Activated T-cell treated with anti-CD3 and anti-CD28 coated beads for 4 hours (primary cell): ENCODE results near the gene MYOZ3.

Experiments
- DNase-seq: peaks from one replicate; pipeline ENCODE4 v3.0.0-alpha.2; 2020

Gene MYOZ3

DNA sequence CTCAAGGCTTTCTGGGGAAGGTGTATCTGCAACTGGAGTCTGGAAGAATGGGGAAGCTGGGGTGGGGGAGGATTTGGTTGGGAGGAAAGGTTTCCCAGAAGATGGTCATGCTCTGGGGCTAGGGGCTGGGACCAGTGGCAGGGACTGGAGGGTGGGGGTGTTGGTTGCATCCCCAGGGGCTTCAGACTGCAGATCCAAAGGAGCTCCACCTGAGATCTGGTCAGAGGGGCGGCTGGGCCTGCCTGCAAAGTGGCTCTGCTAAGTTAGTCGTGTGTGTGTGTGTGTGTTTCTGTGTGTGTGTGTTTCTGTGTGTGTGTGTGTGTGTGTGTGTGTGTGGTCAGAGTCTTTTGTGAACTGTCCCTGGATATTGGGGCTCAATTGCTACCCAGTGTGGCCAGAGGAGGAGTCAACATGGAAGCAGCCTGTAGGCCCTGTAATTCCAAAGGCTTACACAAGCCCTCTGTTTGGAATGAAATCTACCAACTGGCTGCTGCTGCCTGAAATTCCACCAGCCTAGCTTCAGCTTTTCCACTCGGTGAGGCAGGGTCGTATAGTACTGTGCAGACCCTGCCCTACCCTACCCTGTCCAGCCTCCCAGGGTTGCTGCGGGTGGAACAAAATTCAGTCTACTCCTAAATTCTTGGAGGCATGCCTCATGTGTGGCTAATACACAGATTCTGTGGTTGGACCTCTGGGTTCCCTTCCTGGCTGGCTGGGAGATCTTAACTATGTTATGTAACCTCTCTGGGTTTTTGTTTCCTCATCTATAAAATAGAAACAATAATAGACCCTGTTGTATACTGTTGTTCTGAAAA lies 33.1 kb upstream of the MYOZ3 start:
- DNase-seq: no peak

DNA sequence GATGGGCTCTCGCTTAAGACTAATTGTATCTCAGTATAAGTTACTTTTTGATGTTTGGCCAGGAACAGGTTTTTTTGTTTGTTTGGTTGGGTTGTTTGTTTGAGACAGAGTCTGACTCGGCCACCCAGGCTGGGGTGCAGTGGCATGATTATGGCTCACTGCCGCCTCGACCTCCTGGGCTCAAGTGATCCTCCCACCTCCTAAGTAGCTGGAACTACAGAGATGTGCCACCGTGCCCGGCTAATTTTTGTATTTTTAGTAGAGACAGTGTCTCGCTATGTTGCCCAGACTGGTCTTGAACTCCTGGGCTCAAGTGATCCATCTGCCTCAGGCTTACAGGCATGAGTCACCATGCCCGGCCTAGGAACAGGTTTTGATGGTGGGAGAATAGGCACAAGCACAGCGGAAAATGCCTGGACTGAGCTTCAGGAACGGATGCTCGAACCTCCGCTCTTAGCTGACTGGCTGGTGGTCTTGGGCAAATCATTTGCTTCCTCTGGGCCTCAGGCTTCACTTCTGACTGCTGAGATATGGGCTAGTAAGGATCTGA lies 32.0 kb upstream of the MYOZ3 start:
- DNase-seq: no peak

DNA sequence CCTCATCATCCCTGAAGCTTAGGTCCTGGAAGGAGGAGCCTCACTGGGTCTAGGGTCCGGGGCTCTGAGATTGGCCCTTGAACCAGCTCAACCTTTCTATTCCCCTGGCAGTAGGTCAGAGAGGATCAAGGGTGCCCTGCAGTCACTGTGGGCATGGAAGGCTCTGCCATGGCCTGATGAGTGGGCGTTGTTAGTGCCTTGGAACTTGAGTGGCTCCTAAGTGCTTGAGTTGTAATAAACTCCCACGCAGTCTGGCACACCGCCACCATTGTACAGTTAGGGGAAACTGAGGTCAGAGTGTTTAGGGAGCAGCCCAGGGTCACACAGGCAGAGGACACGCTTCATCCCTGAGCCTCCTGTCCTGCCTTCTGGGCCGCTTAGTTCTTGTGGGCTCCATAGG lies 31.0 kb upstream of the MYOZ3 start:
- no peak for DNase-seq

DNA sequence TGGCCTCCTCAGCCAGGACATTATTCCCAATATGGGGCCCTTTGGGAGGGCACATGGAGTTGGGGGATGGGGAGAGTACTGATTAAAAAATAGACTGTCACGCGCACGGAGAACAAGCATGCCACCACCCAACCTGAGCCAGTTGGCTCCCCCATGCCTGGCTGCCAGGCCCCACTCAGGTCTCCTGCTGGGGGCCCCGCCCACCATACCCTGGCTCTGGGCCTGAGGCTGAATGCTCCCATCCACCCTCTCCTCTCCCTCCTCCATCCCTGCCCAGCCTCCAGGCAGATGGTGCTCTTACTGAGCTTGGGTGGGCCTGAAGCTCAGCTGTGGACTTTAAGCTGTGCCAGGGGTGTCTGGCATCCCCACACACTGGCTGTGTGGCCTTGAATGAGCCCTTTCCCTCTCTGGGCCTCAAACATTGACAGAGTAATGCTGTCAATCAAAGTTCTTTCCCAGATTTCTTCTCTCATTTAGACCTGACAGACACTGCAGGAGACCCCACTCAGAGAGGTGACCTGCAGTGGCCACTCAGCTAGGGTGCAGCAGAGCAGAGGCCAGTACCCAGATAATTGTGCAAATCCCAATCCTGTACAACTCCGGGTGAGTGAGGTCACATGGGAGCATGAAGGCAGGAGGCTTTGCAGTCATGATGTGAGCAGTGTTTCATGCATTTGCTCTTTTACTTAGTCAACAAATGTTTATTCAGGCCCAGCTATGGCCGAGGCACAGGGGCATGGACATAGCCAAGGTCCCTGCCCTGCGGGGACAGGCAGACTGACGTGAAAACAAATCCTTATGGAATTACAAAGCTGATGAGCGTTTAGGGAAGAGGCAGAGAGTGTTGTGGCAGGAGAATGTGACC lies 30.4 kb upstream of the MYOZ3 start:
- DNase-seq: no peak

DNA sequence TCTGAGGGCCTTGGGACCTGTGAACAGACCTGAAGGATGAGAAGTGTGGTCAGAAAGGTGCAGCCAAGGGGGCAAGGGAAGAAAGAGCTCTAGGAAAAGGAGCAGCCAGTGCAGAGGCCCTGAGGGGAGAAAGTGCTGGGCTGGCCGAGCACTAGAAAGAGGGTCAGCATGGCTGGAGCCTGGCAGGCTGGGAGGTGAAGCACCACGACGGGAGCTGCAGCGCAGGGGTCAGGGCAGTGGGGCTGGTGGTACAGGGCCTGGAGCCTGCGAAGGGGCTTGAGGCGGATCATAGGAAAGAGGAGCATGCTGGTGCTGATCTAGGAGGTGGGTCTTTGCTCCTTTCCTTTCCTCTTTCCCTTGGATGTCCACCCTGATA lies 29.7 kb upstream of the MYOZ3 start:
- DNase-seq: no peak

DNA sequence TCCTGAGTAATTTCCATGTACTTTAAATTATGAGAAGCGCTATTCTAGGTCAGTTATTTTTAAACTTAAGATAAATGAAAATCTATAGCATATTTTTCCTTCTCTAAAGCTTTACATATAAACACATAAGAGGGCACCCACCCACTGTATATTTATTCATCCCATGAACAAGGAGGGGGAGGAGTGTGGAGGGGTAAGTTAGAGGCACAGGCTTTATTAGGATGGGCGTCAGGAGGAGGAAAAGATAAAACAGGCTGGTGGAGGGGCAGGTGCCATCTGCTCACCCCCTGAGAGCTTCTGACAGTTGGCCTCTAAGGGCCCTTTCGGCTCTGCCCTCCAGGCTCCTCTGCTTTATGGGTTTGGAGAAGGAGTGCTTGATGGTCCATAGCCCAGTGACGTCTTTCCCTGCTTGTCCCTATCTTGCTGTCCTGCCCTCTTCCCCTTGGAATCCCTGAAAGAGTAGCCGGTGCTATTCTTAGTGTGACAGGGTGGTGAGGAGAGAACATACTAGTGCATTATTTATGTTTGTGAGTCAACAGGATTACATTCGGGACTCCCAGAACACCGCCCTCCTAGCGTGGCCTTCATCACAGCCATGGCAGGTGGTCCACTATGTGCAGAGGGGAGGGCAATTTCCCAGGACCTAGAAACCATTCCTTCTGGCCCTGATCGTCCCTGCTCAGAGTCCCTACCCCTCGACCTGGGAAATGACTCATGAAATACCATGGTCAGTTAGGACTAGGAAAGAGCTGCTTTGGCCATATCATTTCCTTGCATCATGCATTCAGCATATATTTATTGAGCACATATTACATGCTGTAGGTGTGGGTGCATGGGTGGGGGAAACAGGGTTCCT lies 28.5 kb upstream of the MYOZ3 start:
- DNase-seq: no peak

DNA sequence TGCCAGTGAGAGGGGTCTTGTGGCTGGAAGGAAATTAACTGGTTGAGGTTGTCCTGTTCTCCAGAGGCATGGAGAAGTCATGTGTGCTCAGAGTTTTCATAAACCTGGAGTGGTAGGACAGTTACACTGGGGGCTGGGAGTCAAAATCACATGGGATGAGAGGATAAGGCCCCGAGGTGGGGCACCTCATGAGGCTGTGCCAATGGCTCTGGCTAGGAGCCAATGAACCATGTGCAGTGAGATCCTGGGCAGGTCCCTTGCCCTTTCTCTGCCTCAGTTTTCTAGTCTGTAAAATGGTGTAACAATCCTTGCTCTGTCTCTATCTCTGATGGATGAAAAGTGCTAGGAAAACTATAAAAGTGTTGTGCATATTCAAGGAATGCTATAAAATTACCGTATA lies 27.6 kb upstream of the MYOZ3 start:
- DNase-seq: no peak

DNA sequence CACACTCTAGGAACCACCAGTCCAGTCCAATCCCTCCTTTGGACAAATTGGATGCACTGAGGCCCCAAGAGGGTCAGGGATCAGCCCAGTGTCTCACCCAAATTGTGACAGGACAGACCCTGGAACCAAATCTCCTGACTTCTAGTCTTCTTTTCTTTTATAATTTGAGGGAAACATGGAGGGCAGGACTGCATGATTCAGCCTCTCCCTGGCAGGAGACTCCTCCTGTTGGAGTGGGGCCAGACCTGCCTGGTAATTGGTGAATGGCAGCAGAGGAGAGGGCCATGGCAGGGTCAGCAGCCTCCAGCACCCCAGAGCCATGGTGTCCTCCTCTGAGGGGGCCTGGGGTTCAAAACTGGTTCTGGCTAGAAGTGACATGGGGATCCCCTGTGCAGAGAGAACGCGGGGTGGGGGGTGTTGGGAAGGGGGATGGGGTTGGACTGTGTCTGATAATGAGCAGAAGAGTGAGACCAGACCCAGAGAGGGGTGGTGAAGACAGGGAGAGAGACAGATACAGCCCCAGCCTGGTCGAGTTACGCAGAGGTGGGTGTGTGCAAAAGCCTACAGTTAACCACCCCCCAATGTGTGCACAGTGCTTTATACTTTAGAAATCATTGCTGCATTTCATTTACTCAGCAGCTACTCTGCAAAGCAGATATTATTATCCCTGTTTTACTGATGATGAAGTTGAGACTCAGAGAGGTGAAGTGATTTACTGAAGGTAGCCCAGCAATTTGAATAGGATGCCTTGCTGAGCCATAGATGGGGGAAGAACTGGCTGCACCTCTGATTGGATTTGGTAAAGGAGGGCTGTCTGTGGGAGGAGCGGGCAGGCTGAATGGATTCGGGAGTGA lies 24.4 kb upstream of the MYOZ3 start:
- no peak for DNase-seq

DNA sequence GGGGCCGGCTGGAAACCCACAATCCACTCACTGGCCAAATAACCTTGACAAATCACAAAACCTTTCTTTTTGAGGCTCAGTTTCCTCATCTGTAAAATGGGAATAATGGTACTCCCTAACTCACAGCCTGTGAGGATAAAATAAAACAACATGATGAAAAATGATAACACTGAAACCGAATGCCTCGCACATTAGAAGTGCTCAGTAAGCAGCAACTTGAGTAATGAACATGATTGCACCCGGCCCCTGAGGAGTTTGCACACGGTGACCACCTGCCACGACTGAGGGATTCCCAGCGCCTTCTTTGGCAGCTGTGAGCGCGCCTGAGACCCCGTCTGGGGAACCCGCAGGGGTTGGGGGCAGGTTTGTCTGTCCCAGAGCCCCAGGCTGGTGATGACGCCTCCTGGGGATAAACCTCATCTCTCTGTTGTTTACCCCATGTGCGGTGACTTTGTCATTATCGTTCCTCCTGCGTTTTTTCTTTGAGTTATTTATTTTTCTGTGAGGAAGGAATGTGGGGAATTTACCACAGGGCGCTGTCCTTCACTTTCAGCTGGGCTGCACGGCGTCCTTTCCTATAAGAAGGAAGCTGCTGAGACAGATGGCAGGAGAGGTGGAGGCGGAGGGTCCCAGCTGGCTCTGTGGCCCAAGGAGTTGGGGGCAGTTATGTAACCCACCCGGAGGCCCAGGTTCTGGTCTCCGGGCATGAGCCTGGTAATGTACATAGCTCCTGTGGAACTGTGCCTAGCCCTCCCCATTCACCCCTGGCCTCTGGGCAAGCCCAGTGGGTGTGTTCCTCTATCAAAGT lies 23.6 kb upstream of the MYOZ3 start:
- no peak for DNase-seq

DNA sequence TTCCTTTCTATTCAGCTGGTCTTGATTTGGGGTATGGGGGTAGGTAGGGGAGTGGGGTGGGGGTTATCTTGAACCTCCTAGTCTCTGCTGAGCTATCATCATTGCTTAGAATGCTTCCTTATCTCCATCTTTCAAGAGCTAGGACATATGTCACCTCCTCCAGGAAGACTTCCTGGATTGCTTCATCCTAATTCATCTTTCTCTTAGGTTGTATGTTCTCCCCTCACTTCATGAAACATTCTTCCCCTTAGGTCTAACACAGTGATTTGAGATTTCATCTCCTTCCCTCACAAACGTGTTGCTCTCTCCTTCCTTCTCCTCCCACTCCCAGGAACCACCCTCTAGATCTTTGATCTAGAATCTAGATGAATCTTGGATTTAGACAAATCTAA lies 23.0 kb upstream of the MYOZ3 start:
- no peak for DNase-seq

DNA sequence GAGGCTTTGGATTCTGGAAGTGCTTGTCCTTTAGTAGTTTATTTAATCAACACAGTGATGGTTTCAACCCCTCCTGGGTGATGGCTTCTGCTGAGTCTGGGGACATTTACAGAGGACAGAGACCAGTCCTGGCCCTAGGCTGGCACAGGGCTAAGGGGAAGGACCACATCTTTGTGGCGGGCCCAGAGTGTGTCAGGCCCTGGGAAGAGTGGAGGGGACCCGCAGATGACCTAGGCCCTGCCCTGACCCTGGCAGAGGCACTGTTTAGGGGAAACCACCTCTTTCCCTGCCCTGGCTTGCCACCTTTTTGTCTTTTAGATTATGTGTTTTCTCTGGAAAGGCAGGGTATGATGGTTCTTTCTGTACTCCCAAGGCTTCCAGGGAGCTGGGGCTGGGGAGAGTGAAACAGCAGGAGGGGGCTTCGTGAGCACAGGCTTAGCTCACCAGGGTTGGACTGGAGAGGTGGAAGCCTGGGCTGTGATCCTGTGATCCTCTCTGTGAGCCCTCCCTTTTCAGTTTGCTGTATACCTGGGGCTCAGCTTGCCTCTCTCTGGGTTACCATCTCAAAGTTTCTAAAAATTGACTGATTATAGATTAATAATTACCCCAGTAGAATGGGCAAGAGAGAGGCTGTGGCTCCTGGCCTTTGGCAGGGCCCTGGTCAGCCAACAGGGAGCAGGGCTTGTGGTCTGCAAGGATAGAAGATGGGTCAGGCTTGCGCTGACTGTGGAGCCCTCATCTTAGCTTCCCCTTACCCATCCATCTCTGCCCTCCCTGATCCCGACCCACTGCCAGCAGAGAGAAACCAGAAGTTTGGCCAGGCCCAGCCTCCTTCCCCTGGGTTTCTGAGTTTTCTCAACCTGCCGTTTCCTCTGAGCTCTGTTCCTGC lies 22.3 kb upstream of the MYOZ3 start:
- no peak for DNase-seq

DNA sequence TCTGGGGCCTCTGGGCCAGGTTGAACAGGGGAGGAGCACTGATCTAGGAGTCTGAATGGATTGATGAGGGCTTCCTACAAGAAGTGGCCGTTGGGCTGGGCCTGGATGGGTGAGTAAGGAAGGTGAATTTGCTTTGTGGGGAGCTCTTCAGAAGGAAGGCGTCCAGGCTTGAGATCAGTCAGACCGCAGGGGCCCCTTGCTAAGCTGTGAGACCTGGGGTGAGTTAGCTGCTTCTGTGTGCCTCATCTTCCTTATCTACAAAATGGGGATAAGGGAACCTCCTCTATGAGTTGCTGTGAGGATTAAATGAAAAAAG lies 21.7 kb upstream of the MYOZ3 start:
- DNase-seq: no peak

DNA sequence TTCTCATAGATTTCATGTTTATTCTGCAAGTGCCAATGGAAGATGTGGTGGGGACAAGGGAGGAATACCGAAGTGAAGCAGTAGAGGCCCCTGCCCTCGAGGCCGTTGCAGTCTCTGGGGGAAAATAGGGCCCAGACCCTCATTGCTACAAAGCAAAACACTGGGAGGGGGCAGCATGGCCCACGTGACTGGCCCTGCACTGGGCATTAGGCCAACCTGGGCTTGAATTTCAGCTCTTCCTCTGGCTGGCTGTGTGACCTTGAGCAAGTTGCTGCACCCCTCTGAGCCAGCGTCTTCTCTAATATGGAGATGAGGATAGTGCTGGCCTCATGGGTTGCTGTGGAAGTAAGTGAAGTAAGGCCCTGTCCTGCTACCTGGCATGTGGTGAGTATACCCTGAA lies 21.3 kb upstream of the MYOZ3 start:
- DNase-seq: no peak

DNA sequence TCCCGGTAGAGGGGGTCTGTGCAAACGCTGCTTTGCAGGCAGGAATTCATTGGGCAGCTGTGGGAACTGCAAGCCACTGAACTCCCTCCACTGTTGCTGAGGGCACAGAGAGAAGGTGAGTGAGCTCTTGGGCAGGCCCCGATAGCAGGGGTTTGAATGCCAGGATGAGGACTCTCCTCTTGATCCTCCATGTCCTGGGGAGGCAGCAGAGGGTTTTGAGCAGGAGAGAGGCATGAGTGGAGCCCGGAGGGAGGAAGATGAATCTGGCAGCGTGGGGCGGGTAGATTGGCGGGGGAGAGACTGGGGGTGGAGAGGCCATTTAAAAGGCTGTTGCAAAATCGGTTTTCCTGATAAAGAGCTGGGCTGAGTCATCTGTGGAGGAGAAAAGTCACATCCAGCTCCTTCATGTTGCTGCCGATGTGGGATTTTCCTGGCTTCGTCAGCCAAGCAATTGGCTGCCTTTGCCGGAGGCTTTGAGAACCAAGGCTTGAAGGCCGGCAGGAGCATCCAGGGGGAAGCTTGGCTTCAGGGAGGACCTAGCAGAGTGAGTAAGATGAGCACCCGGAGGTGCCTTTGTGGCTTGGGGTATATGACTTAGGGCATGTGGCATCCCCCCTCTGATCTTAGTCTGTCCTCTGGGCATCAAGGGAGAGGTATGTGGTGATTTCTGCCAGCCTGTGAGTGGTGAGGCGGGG lies 20.6 kb upstream of the MYOZ3 start, which contains the start of gene SYNPO:
TSS of gene SYNPO (plus strand) at position 350 of the 695 bp plus-strand sequence. CDS start 7,616 bp downstream, outside the sequence.
- DNase-seq: no peak

DNA sequence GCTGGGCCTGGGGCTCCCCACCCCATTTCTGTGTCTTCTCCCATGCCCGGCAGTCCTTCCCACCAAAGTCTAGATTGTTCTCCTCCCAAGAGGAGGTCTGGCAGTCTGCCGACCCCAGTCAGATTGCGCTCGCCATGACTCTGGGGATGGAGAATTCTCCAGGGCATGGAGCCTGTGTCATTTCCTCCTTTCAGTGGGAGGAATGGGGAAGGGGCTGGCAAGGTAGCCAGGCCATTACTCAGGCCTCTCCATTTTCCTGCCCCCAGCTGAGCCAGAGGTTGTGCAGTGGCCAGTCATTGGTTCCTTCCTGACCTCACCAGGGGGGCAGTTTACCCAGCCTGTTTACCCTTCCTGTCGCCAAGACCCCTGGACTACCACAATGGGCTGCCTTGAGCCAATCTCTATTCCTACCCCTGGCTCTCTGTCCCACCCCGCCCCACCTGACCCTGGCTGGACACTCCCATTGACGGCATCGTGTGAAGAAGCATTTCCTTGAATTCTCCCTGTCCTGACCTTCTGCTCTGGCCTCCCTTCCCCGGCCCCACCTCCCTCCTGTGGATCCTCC lies 20.0 kb upstream of the MYOZ3 start:
- DNase-seq: no peak

DNA sequence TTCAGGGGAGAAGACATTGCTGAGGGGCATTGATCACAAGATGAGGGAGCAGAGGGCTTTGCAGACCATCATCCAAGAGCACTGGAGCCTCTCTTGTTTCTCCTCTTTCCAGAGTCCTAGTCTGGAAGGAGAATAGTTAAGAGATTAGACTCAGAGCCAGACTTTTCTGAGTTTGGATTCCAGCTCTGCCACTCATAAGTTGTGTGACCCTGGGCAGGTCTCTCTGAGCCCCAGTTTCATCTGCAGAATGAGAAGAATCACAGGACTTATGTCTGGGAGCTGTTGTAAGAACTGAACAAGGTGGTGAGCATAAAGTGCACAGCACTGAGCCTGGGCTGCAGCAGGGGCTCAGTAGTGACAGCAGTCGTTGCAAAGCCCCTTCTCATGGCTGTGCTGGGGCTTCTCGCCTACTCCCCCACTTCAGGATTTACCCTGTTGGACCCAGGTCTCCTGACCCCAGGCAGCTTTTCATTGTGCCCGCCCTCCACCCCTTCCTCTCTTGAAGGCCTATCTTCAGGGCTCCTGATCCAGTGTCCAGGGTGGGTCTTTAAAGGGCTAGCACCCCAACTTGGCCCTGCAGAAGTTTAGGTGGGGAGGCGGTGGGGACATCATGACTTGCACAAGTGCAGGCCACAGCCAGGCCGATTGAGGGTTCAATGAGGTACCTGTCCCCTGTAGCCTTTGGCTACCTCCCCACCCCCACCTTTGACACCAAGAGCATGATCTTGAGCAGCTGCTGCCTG lies 19.1 kb upstream of the MYOZ3 start:
- DNase-seq: no peak

DNA sequence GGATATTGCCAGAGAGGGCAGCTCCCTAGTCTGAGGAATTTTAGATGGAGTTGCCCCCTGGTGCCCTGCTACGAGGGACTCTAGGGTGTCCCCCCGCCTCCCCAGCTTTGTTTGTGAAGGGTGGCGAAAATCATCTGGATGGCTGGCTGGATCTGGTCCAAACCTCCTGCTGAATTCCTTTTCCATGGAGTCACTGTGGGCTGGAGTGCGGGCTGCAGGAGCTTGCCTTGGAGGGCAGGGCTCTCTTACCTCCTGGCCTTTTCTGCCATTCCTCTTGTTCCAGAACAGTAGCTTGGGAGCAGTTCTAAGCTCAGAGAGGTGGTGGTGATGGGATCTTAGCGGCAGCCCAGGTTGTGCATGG lies 18.5 kb upstream of the MYOZ3 start:
- DNase-seq: no peak

DNA sequence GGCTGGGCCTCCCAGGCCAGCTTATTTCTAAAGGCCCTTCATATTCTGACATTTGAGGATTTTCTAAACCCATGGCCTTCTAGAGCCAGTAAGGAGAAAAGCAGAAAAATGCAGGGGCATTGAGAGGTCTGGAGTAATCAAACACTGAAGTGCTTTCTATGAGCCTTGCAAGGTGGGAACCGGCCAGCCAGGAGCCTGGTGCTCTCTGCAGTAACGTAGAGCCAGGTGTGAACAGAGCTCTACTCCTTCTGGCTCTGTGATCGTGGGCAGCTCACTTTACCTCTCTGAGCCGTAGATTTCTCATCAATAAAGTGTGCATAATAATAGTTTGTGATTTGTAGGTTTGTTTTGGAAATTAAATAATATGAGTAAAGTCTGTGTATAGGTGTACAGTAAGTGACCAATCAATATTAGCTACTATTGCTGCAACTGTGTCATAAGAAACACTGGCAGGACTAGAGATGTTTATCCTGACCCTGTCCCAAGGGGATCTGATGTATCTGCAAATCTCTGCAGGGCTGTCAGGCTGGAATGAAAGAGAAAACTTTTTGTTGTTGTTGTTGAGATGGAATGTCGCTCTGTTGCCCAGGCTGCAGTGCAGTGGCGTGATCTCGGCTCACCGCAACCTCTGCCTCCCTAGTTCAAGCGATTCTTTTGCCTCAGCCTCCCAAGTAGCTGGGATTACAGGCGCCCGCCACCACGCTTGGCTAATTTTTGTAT lies 17.9 kb upstream of the MYOZ3 start:
- no peak for DNase-seq
